Naive thymus-derived CD4-positive, alpha-beta T cell (primary cell): ENCODE data around the gene CTBS. TPM values are rescaled to one million over a fixed set of nuclear protein-coding genes. Genes with fewer than 3 reads are reported as not detected.

Experiments used
- ATAC-seq: fragments of 150-1000 bp; cut with Tn5 transposase; 2 replicates; pipeline ENCODE4 v1.10.0; 2021; ENCODE audit warnings: mild to moderate bottlenecking, moderate library complexity
- CTCF ChIA-PET: fragments of 350-600 bp; sonication (Branson Sonifier 250); formaldehyde crosslinking; loops from one replicate; lab custom pipeline; 2021; ENCODE audit warnings: antibody characterized with exemption; lab: Charles Lee
- POLR2A ChIA-PET: fragments of 350-600 bp; sonication (Branson Sonifier 250); formaldehyde crosslinking; loops from one replicate; lab custom pipeline; 2021; ENCODE audit warnings: antibody characterized with exemption, inconsistent platforms; lab: Charles Lee
- DNase-seq, 9 donors: peaks; one replicate each; pipeline versions ENCODE4 v3.0.0 to v3.0.0-alpha.2; 2020 to 2022; ENCODE audit warnings: mixed read lengths in 1 of 9
- H3K27ac ChIP-seq: one replicate; pipeline ENCODE4 v1.7.0; 2013; ENCODE audit warnings: mild to moderate bottlenecking, low read depth, low read length, moderate library complexity
- H3K27me3 ChIP-seq, 2 donors: one replicate each; pipeline ENCODE4 v1.7.0; 2013; ENCODE audit warnings: low read length in 2 of 2, mild to moderate bottlenecking in 2 of 2, moderate library complexity in 2 of 2; ENCODE audit not compliant: control insufficient read depth in 2 of 2, insufficient read depth in 2 of 2
- H3K36me3 ChIP-seq, 3 experiments: 1 replicate in 2 of 3; 2 replicates in 1 of 3; pipeline ENCODE4 v1.7.0; 2013; ENCODE audit warnings: low read length in 3 of 3, mild to moderate bottlenecking in 3 of 3, moderate library complexity in 1 of 3; ENCODE audit not compliant: insufficient read depth in 3 of 3, control insufficient read depth in 2 of 3
- H3K4me1 ChIP-seq, 2 donors: one replicate each; pipeline ENCODE4 v1.7.0; 2013; ENCODE audit warnings: low read length in 2 of 2, mild to moderate bottlenecking in 2 of 2, moderate library complexity in 1 of 2; ENCODE audit not compliant: control insufficient read depth in 2 of 2, insufficient read depth in 2 of 2
- H3K4me3 ChIP-seq: 2 replicates; pipeline ENCODE4 v1.7.0; 2013; ENCODE audit warnings: mild to moderate bottlenecking, low read length
- H3K9me3 ChIP-seq, 3 experiments: 1 replicate in 2 of 3; 2 replicates in 1 of 3; pipeline ENCODE4 v1.7.0; 2013; ENCODE audit warnings: low read length in 3 of 3; ENCODE audit not compliant: control insufficient read depth in 2 of 3
- H3K27ac Mint-ChIP-seq, 9 donors: one replicate each; pipeline ENCODE4 v1.8.0; 2020 to 2022; ENCODE audit warnings: mixed read lengths in 9 of 9, mild to moderate bottlenecking in 8 of 9, moderate library complexity in 5 of 9, inconsistent platforms in 2 of 9
- H3K27me3 Mint-ChIP-seq, 5 donors: one replicate each; pipeline ENCODE4 v1.8.0; 2021 to 2022; ENCODE audit warnings: mixed read lengths in 5 of 5, mild to moderate bottlenecking in 1 of 5
- H3K36me3 Mint-ChIP-seq, 5 donors: one replicate each; pipeline ENCODE4 v1.8.0; 2020 to 2022; ENCODE audit warnings: mixed read lengths in 5 of 5, mild to moderate bottlenecking in 3 of 5, inconsistent platforms in 1 of 5
- H3K4me1 Mint-ChIP-seq, 7 donors: one replicate each; pipeline ENCODE4 v1.8.0; 2020 to 2022; ENCODE audit warnings: mixed read lengths in 7 of 7, mild to moderate bottlenecking in 3 of 7, inconsistent platforms in 1 of 7
- H3K4me3 Mint-ChIP-seq, 10 donors: one replicate each; pipeline ENCODE4 v1.8.0; 2020 to 2022; ENCODE audit warnings: mild to moderate bottlenecking in 10 of 10, mixed read lengths in 10 of 10, moderate library complexity in 6 of 10, inconsistent platforms in 2 of 10
- H3K9me3 Mint-ChIP-seq, 11 donors: one replicate each; pipeline ENCODE4 v1.8.0; 2020 to 2022; ENCODE audit warnings: mixed read lengths in 11 of 11, mild to moderate bottlenecking in 4 of 11, inconsistent platforms in 1 of 11, moderate library complexity in 1 of 11
- intact Hi-C, 2 donors: fragments of 100-400 bp; cut with micrococcal nuclease; formaldehyde crosslinking; loops; one replicate each; pipeline ENCODE4 v1.15.1; 2023
- polyA plus RNA-seq, 2 donors: library from polyadenylated mRNA; unstranded; fragments of 300-500 nt; fragmentation: Illumina TruSeq; gene quantifications; one replicate each; pipeline ENCODE4 v1.2.3, GENCODE V29; 2021
- total RNA-seq, 6 experiments: library from RNA in 5 of 6; stranded (reverse) in 5 of 6; gene quantifications; 1 replicate in 5 of 6; 2 replicates in 1 of 6; pipeline ENCODE4 v1.2.3 and lab custom pipeline; 2021 to 2026

The CTBS gene
- total and polyA plus RNA-seq, 7 experiments from 2014 or later = 13.9 to 26.2 (median 19.0) TPM

DNA sequence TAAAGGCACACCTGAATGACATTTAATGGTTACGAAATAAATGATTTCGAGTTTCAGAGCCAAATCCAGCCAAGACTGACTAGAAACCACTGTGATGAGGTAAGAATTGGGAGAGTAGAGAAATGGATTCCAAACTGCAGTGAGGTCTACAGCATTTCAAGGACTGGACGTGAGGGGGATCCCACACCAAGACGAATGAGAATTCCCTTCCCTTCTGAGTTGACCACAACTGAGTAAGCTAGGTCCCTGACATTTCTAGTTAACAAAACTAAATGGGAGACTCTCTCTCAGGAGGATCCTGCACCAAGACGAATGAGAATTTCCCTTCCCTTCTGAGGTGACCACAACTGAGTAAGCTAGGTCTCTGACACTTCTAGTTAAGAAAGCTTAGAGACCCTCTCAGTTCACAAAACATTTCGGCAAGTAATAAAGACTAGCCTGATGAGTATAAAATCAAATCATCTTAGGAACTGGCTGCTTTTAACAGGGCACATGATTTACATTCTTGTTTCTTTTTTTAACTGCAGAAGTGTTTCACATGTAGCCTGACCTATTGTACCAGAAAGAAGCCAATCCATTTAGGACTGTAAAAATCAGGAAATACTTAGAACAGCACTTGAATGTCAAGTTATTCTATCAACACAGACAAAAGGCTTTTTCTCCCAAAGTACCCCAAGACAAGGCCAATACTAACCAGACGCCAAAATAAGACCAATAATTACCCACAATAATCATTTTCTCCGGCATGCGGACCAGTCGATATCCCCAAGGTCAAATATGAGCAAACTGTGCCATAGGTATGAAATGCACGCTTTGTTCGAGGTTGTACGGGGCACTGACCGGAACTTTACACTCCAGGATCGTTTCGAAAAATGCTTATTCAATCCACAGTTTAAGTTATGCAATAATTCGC lies 69.4 kb downstream of the CTBS start:
- POLR2A ChIA-PET = interaction anchor here (0.6 to 5.6 kb wide), 9 partner anchors 24 to 361 kb away, joined by 3 to 60 read pairs (median 6); partner anchors contain the start of genes CTBS, PRKACB and RPF1
- Mint-ChIP-seq H3K27me3 (peaks cover 0 to 2% (median 0%) of the 10 kb centered on the region in 5 donors), H3K36me3 (peaks cover 3 to 26% (median 7%) of the 10 kb centered on the region in 5 donors), H3K4me1 (peaks cover 24 to 67% (median 61%) of the 10 kb centered on the region in 7 donors), H3K9me3 (peaks cover 0 to 12% (median 0%) of the 10 kb centered on the region in 11 donors), H3K27ac (peak overlapping the region; percentile 92 to 99 (median 96)), H3K4me3 (peak overlapping the region; percentile 94 to 100 (median 98))
- DNase-seq = no peak
- Histone ChIP-seq H3K27ac (peak overlapping the region; percentile 76), H3K4me3 (peak overlapping the region; percentile 94), H3K36me3 (no peaks in the 10 kb centered on the region), H3K27me3 (no peaks in the 10 kb centered on the region), H3K4me1 (peaks cover 15 to 27% of the 10 kb centered on the region in 2 donors), H3K9me3 (no peaks in the 10 kb centered on the region)
- intact Hi-C loops = loop anchor here (2.0 to 10.0 kb wide), 7 partner anchors 18 to 770 kb away; partner anchors contain the start of genes BCL10 (in 1 of the 2), MCOLN3 (in 1 of the 2) and SYDE2 (in 1 of the 2)
- CTCF ChIA-PET = interaction anchor here (0.7 to 1.1 kb wide), 3 partner anchors 24 to 576 kb away, joined by 3 to 4 read pairs (median 3); no protein-coding TSS in a partner anchor
- no peak for ATAC-seq

DNA sequence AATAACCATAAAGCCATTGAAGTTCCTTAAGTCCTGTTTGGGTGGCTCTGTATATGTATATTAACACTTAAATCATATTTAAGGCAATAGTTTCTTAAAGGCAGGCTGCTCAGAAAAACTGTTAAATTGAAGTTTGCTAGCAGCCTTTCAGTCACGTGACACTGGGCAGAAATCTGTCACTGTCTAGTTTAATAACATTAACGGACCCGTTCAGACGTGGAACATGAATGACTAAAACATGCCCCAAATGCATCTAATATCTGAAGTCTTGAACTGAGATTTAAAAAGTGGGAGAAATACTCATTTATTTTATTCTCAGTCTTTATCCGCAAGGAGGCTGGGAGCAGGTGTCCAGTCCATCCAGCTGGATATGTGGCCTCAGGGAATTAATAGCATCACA lies 71.3 kb downstream of the CTBS start:
- Histone ChIP-seq H3K4me3 (no peak overlapping the region), H3K4me1 (peaks cover 15 to 27% of the 10 kb centered on the region in 2 donors), H3K27me3 (no peaks in the 10 kb centered on the region), H3K9me3 (no peaks in the 10 kb centered on the region), H3K36me3 (peaks cover 2 to 9% (median 6%) of the 10 kb centered on the region in 3 experiments), H3K27ac (no peak overlapping the region)
- ChIA-PET CTCF (interaction anchor here (0.5 kb wide), 1 partner anchor 21 kb away, joined by 5 read pairs; no protein-coding TSS in a partner anchor), POLR2A (interaction anchor here (0.7 to 5.6 kb wide), 3 partner anchors 23 to 71 kb away, joined by 3 to 60 read pairs (median 8); partner anchors contain the start of genes CTBS and RPF1)
- peaks cover 0 to 2% (median 0%) of the 10 kb centered on the region in 5 donors for H3K27me3 Mint-ChIP-seq
- DNase-seq (no peak), ATAC-seq (no peak)
- peak overlapping the region in 6 of 9 donors; percentile 17 to 99 (median 96) for H3K27ac Mint-ChIP-seq
- peak overlapping the region in 4 of 10 donors; percentile 6 to 100 (median 58) for H3K4me3 Mint-ChIP-seq
- intact Hi-C loops = loop anchor here in 1 of 2 donors (10.0 kb wide), 2 partner anchors 542 to 772 kb away; partner anchors contain the start of genes BCL10 and MCOLN3
- H3K36me3 Mint-ChIP-seq = peaks cover 0 to 17% (median 12%) of the 10 kb centered on the region in 5 donors
- peaks cover 0 to 4% (median 0%) of the 10 kb centered on the region in 11 donors for H3K9me3 Mint-ChIP-seq
- H3K4me1 Mint-ChIP-seq = peaks cover 26 to 71% (median 63%) of the 10 kb centered on the region in 7 donors

Other genes starting within 250 kb of the CTBS start
- not detected for gene DNASE2B, start 176.0 kb downstream of the CTBS start, total RNA-seq
- not detected for gene DNASE2B, start 176.0 kb downstream of the CTBS start, polyA plus RNA-seq
- gene RPF1, start 95.2 kb downstream of the CTBS start, total RNA-seq = 10 to 100 TPM; 35.5 to 52.3 (median 44.1) TPM
- 10 to 100 TPM; 60.2 to 62.7 TPM for gene RPF1, start 95.2 kb downstream of the CTBS start, polyA plus RNA-seq
- gene SPATA1, start 68.1 kb downstream of the CTBS start, total RNA-seq = 1 to 10 TPM in 4 of 5 experiments, not detected in 1; 1.7 to 3.6 (median 2.2) TPM
- gene SPATA1, start 68.1 kb downstream of the CTBS start, polyA plus RNA-seq = not detected
- 10 to 100 TPM; 24.8 to 90.7 (median 28.9) TPM for gene GNG5, start 67.9 kb downstream of the CTBS start, total RNA-seq
- 100 to 1,000 TPM; 175 to 250 TPM for gene GNG5, start 67.9 kb downstream of the CTBS start, polyA plus RNA-seq
- gene SSX2IP, start 116.0 kb upstream of the CTBS start, total RNA-seq = 10 to 100 TPM in 1 of 5 experiments, 1 to 10 TPM in 4; 7.5 to 13.4 (median 8.1) TPM
- gene SSX2IP, start 116.0 kb upstream of the CTBS start, polyA plus RNA-seq = 1 to 10 TPM; 8.4 to 8.8 TPM